HFFc6 (cell line): ENCODE data around the gene RAB1B. TPM values are rescaled to one million over a fixed set of nuclear protein-coding genes. Genes with fewer than 3 reads are reported as not detected.

Experiments used
- DNase-seq: peaks from one replicate; pipeline ENCODE4 v3.0.0-alpha.2; 2018
- H3K27ac Mint-ChIP-seq: 2 replicates; pipeline ENCODE4 v1.8.0; 2020; ENCODE audit warnings: mild to moderate bottlenecking, mixed read lengths
- H3K27me3 Mint-ChIP-seq: 2 replicates; pipeline ENCODE4 v1.8.0; 2021; ENCODE audit warnings: mild to moderate bottlenecking, moderate library complexity, mixed read lengths; ENCODE audit not compliant: insufficient read depth
- H3K36me3 Mint-ChIP-seq: 2 replicates; pipeline ENCODE4 v1.8.0; 2021; ENCODE audit warnings: low read depth, mixed read lengths
- H3K4me1 Mint-ChIP-seq: 2 replicates; pipeline ENCODE4 v1.8.0; 2020; ENCODE audit warnings: low read depth, mixed read lengths
- H3K4me3 Mint-ChIP-seq: 2 replicates; pipeline ENCODE4 v1.8.0; 2020; ENCODE audit warnings: mild to moderate bottlenecking, moderate library complexity, mixed read lengths
- H3K9me3 Mint-ChIP-seq: 2 replicates; pipeline ENCODE4 v1.8.0; 2020; ENCODE audit warnings: mild to moderate bottlenecking, mixed read lengths
- CTCF ChIP-seq: fragments of 200-600 bp; sonication (generic); IDR thresholded peaks from 2 replicates; pipeline ENCODE4 v1.5.0; 2021; ENCODE audit warnings: antibody characterized with exemption, mild to moderate bottlenecking
- total RNA-seq, 6 experiments: library from RNA; stranded (reverse); fragmentation: NEBNext Ultra II Directional; extraction: Animal tissue kit (Norgen Biotek cat#: 25700); gene quantifications; 2 replicates in 1 of 6; 3 replicates in 5 of 6; pipeline ENCODE4 v1.2.3, GENCODE V29; 2021

The RAB1B gene
- total RNA-seq, 6 experiments from 2014 or later = 220 to 272 (median 246) TPM

DNA sequence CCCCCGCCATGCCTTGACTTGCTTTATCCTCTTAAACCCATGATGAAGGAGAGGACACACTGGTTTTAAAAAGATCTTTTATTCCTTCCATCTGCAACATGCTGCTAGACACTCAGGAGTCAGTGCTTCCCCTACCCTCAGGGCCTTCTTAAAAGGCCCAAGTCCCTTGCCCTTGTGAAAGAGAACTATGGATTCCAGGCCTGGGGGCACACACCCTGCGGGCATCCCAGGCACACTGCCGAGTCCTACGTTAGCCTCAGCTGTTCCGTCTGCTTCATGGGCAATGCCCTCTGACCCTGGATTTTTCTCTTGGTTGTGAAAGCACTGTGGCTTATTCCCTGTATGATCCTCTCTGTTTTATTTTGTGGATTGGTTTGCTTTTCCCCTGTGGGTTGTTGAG is 35.1 kb upstream of the RAB1B start:
- Mint-ChIP-seq H3K36me3 (peaks cover 10% of the 10 kb centered on the region; the same call in 1 of the 2 replicates), H3K9me3 (no peaks in the 10 kb centered on the region), H3K27ac (no peak overlapping the region), H3K4me1 (no peaks in the 10 kb centered on the region), H3K27me3 (peaks cover 6% of the 10 kb centered on the region), H3K4me3 (no peak overlapping the region)
- TF ChIP-seq CTCF = no peak
- no peak for DNase-seq

DNA sequence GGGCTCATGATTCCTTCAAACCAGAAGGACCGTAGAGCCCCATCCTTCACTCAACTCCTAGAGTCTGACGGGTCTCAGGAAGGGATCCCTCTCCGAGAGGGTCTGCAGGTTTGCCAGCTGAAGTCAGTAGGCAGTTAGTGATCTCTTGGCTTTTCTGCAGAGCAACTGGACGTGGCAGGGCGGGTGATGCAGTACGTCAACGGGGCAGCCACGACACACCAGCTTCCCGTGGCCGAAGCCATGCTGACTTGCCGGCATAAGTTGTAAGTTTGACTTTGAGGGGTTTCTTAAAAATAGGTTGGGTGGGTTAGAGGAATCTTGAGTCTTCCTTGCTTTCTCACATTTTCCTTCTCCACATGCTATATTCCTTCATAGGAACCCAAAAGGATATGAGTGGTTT is 33.3 kb upstream of the RAB1B start:
- TF ChIP-seq CTCF = no peak
- H3K36me3 Mint-ChIP-seq = peaks cover 12% of the 10 kb centered on the region; the same call in 1 of the 2 replicates

GRCh38 chr11:66237867-66238266 is 30.6 kb upstream of the RAB1B start:
- Mint-ChIP-seq H3K9me3 (no peaks in the 10 kb centered on the region), H3K4me3 (no peak overlapping the region), H3K4me1 (no peaks in the 10 kb centered on the region), H3K27me3 (peaks cover 3% of the 10 kb centered on the region; the same call in 1 of the 2 replicates), H3K36me3 (peaks cover 11% of the 10 kb centered on the region; the same call in 1 of the 2 replicates), H3K27ac (no peak overlapping the region)
- no peak for TF ChIP-seq CTCF
- no peak for DNase-seq

More for the DNA sequence above, 33.3 kb upstream of the RAB1B start:
- H3K4me3 Mint-ChIP-seq = no peak overlapping the region
- peaks cover 3% of the 10 kb centered on the region; the same call in 1 of the 2 replicates for H3K27me3 Mint-ChIP-seq
- no peak overlapping the region for H3K27ac Mint-ChIP-seq
- H3K4me1 Mint-ChIP-seq = no peaks in the 10 kb centered on the region
- no peak for DNase-seq
- H3K9me3 Mint-ChIP-seq = no peaks in the 10 kb centered on the region

DNA sequence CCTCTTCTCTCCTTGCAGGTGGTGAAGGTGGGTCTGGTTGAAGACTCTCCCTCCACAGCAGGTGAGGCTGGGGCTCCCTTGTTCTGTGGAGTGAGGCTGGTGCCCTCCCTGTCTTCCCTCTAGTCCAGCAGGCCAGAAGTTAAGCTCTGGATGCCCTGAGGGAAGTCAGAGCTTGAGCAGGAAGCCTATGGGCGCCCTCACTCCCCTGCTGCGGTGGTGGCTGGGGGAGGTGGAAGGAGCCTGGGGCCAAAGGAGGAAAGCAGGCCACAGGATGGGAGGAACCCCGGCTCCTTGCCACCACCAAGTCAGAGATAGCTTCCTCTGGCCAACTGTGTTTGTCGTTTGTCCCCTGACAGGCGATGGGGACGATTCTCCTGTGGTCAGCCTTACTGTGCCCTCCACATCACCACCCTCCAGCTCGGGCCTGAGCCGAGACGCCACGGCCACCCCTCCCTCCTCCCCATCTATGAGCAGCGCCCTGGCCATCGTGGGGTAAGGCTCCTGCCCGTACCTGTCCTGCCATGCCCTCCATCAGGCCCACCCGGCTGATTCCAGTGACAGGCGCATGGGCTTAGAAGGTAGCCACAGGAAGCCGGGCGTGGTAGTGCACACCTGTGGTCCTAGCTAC is 29.5 kb upstream of the RAB1B start:
- Mint-ChIP-seq H3K4me1 (no peaks in the 10 kb centered on the region), H3K27me3 (peaks cover 3% of the 10 kb centered on the region; the same call in 1 of the 2 replicates), H3K27ac (no peak overlapping the region), H3K36me3 (peaks cover 5% of the 10 kb centered on the region; the same call in 1 of the 2 replicates), H3K9me3 (no peaks in the 10 kb centered on the region), H3K4me3 (no peak overlapping the region)
- DNase-seq = no peak
- TF ChIP-seq CTCF = no peak

DNA sequence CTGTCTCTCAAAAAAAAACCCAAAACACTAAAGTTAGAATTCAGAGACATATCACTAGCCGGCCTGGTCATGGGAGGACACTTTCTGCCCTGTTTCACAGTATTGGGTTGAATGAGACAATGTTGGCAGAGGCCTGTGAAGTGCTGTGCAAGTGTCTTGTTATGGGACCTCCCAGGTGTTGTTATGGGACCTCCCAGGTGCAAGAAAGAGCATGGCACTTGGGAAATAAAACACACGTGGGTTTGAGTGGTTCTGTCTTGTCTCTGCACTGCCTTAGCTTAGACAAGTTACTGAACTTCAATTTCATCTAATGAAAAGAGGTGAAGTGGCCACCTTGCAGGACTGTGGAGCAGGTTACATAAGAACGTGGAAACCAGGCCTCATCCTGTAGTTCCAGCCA is 28.9 kb upstream of the RAB1B start:
- Mint-ChIP-seq H3K27me3 (peaks cover 3% of the 10 kb centered on the region; the same call in 1 of the 2 replicates), H3K36me3 (peaks cover 5% of the 10 kb centered on the region; the same call in 1 of the 2 replicates), H3K9me3 (no peaks in the 10 kb centered on the region), H3K4me1 (no peaks in the 10 kb centered on the region), H3K27ac (no peak overlapping the region), H3K4me3 (no peak overlapping the region)
- TF ChIP-seq CTCF = no peak
- no peak for DNase-seq
